HepG2 (cell line): Measurements from ENCODE around the gene EPB41L5. TPM values are rescaled to one million over a fixed set of nuclear protein-coding genes. Genes with fewer than 3 reads are reported as not detected.
A peak's percentile ranks its signal among the peaks of the same experiment; 100 is the strongest.

Experiments used
- ADNP ChIP-seq: sonication (generic); formaldehyde crosslinking; IDR thresholded peaks from 2 replicates; pipeline ENCODE4 v1.4.0; 2020; ENCODE audit warnings: missing genetic modification reagents
- CENPT ChIP-seq: sonication (generic); formaldehyde crosslinking; IDR thresholded peaks from 2 replicates; pipeline ENCODE4 v1.8.0; 2022; ENCODE audit warnings: low read depth, mild to moderate bottlenecking, moderate library complexity, missing genetic modification reagents
- JUND ChIP-seq: sonication (generic); formaldehyde crosslinking; IDR thresholded peaks from 2 replicates; pipeline ENCODE4 v1.8.0; 2022; ENCODE audit warnings: mild to moderate bottlenecking, missing genetic modification reagents
- PAX8 ChIP-seq: sonication (generic); formaldehyde crosslinking; IDR thresholded peaks from 2 replicates; pipeline ENCODE4 v1.8.0; 2022; ENCODE audit warnings: mild to moderate bottlenecking, missing genetic modification reagents, borderline replicate concordance
- PHF21A ChIP-seq: sonication (generic); formaldehyde crosslinking; IDR thresholded peaks from 2 replicates; pipeline ENCODE4 v1.5.0; 2020; ENCODE audit warnings: mild to moderate bottlenecking, missing genetic modification reagents
- REL ChIP-seq: sonication (generic); formaldehyde crosslinking; conservative IDR thresholded peaks from 2 replicates; pipeline ENCODE4 v1.8.0; 2022; ENCODE audit warnings: mild to moderate bottlenecking, missing genetic modification reagents, moderate library complexity
- TEAD3 ChIP-seq: optimal IDR thresholded peaks from 2 replicates; pipeline ENCODE3; 2016; ENCODE audit warnings: borderline replicate concordance
- THYN1 ChIP-seq: sonication (generic); formaldehyde crosslinking; IDR thresholded peaks from 2 replicates; pipeline ENCODE4 v1.8.1; 2023; ENCODE audit warnings: low read depth, mild to moderate bottlenecking, moderate library complexity, missing genetic modification reagents, borderline replicate concordance
- ZFP90 ChIP-seq: sonication (generic); formaldehyde crosslinking; IDR thresholded peaks from 2 replicates; pipeline ENCODE4 v1.8.0; 2022; ENCODE audit warnings: missing genetic modification reagents, mild to moderate bottlenecking, inconsistent platforms, borderline replicate concordance
- polyA plus RNA-seq, 8 experiments: library from polyadenylated mRNA; depleted of rRNA in 3 of 8; stranded (reverse) in 7 of 8; unstranded in 1 of 8; fragments of >200 nt; fragmentation: Illumina TruSeq in 4 of 8; extraction: Trizol in 4 of 8; gene quantifications; 2 replicates each; pipeline versions ENCODE4 v1.2.1 to v1.2.3, GENCODE V29; 2011 to 2016; ENCODE audit warnings: low read depth in 4 of 8, missing spikeins in 1 of 8, mixed read lengths in 1 of 8; ENCODE audit not compliant: insufficient read depth in 1 of 8
- total RNA-seq, 5 experiments: library from RNA; depleted of rRNA; stranded (reverse); fragments of >200 nt; fragmentation: Illumina TruSeq; extraction: Trizol; gene quantifications; 2 replicates each; pipeline ENCODE4 v1.2.3, GENCODE V29; 2016; ENCODE audit warnings: low read depth in 1 of 5
- TF ChIP-seq, protein P1 (sequence below): sonication (generic); formaldehyde crosslinking; IDR thresholded peaks from 2 replicates; pipeline ENCODE4 v1.4.0; 2020; ENCODE audit warnings: mild to moderate bottlenecking, missing genetic modification reagents
- TF ChIP-seq, protein P2 (sequence below): sonication (generic); formaldehyde crosslinking; IDR thresholded peaks from 2 replicates; pipeline ENCODE4 v1.4.0; 2020; ENCODE audit warnings: missing genetic modification reagents, borderline replicate concordance
- TF ChIP-seq, protein P3 (sequence below), 2 experiments: sonication (generic) in 1 of 2; formaldehyde crosslinking in 1 of 2; IDR thresholded peaks; 2 replicates each; pipeline versions ENCODE4 v1.5.1 to v1.6.1; 2011 to 2020; ENCODE audit warnings: borderline replicate concordance in 1 of 2, low read depth in 1 of 2, low read length in 1 of 2, mild to moderate bottlenecking in 1 of 2, missing genetic modification reagents in 1 of 2, moderate library complexity in 1 of 2
- TF ChIP-seq, protein P4 (sequence below): sonication (generic); formaldehyde crosslinking; IDR thresholded peaks from 2 replicates; pipeline ENCODE4 v1.4.0; 2020; ENCODE audit warnings: low read depth, mild to moderate bottlenecking, missing genetic modification reagents

Gene EPB41L5
- total and polyA plus RNA-seq, 2 of the 13 experiments (the other 11 are each of a cell fraction or from before 2014, with no cell fraction given) = 40.5 to 47.5 TPM

DNA sequence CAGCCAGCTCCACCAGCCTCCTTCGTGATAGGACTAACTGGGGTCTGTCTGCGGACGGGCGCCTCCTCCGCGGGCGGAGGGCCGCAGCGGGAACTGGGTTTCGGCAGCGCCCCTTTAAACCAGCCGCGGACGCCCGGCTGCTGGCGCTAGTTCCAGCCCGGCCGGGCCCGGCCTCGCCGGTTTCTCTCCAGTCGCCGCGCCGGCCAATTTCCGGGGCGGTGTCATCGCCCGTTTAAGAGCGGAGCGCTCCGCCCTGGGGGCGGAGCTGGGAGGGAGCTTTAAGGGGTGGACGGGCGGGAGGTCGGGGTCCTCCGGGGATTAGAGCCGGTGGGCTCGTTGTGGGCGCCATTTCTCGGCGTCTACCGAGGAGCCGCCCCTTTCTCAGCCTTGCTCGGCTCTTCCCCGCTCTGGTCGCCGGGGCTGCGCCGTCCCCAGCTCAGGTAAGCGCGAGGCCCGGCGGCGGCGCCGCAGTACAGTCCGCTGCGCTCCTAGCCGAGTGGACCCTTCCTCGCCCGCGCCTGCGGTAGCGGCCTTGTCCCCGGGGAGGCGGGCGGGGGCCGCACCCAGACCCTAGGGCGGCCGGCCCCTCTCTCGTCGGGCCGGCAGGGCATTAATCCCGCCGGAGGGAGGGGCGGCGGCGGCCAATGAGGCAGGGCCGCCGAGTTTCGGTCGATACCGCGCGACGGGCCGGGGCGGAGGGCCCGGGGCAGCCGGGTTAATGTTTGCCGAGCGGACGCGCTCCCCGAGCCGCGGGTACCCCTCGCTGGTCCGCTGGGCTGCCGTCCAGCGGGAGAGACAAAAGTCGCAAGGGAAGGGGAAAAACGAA, at the start of gene EPB41L5 (continued):
- TF ChIP-seq, protein P1, sequence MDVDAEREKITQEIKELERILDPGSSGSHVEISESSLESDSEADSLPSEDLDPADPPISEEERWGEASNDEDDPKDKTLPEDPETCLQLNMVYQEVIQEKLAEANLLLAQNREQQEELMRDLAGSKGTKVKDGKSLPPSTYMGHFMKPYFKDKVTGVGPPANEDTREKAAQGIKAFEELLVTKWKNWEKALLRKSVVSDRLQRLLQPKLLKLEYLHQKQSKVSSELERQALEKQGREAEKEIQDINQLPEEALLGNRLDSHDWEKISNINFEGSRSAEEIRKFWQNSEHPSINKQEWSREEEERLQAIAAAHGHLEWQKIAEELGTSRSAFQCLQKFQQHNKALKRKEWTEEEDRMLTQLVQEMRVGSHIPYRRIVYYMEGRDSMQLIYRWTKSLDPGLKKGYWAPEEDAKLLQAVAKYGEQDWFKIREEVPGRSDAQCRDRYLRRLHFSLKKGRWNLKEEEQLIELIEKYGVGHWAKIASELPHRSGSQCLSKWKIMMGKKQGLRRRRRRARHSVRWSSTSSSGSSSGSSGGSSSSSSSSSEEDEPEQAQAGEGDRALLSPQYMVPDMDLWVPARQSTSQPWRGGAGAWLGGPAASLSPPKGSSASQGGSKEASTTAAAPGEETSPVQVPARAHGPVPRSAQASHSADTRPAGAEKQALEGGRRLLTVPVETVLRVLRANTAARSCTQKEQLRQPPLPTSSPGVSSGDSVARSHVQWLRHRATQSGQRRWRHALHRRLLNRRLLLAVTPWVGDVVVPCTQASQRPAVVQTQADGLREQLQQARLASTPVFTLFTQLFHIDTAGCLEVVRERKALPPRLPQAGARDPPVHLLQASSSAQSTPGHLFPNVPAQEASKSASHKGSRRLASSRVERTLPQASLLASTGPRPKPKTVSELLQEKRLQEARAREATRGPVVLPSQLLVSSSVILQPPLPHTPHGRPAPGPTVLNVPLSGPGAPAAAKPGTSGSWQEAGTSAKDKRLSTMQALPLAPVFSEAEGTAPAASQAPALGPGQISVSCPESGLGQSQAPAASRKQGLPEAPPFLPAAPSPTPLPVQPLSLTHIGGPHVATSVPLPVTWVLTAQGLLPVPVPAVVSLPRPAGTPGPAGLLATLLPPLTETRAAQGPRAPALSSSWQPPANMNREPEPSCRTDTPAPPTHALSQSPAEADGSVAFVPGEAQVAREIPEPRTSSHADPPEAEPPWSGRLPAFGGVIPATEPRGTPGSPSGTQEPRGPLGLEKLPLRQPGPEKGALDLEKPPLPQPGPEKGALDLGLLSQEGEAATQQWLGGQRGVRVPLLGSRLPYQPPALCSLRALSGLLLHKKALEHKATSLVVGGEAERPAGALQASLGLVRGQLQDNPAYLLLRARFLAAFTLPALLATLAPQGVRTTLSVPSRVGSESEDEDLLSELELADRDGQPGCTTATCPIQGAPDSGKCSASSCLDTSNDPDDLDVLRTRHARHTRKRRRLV (CRISPR knock-in tag) = 0 out of 2 replicates have a peak, but pooled peaks have one; percentile 24
- TF ChIP-seq CENPT (CRISPR knock-in tag) (0 out of 2 replicates have a peak, but pooled peaks have one; percentile 55), JUND (0 out of 2 replicates have a peak, but pooled peaks have one; percentile 59), PHF21A (CRISPR knock-in tag) (peak; percentile 98), ZFP90 (CRISPR knock-in tag) (peak; percentile 88), THYN1 (CRISPR knock-in tag) (no peak), PAX8 (CRISPR knock-in tag) (peak; percentile 97; the same call in 1 of the 2 replicates), TEAD3 (CRISPR knock-in tag) (peak; percentile 66), REL (CRISPR knock-in tag) (peak; percentile 80), ADNP (CRISPR knock-in tag) (peak; percentile 39; the same call in 1 of the 2 replicates)
- TF ChIP-seq, protein P2, sequence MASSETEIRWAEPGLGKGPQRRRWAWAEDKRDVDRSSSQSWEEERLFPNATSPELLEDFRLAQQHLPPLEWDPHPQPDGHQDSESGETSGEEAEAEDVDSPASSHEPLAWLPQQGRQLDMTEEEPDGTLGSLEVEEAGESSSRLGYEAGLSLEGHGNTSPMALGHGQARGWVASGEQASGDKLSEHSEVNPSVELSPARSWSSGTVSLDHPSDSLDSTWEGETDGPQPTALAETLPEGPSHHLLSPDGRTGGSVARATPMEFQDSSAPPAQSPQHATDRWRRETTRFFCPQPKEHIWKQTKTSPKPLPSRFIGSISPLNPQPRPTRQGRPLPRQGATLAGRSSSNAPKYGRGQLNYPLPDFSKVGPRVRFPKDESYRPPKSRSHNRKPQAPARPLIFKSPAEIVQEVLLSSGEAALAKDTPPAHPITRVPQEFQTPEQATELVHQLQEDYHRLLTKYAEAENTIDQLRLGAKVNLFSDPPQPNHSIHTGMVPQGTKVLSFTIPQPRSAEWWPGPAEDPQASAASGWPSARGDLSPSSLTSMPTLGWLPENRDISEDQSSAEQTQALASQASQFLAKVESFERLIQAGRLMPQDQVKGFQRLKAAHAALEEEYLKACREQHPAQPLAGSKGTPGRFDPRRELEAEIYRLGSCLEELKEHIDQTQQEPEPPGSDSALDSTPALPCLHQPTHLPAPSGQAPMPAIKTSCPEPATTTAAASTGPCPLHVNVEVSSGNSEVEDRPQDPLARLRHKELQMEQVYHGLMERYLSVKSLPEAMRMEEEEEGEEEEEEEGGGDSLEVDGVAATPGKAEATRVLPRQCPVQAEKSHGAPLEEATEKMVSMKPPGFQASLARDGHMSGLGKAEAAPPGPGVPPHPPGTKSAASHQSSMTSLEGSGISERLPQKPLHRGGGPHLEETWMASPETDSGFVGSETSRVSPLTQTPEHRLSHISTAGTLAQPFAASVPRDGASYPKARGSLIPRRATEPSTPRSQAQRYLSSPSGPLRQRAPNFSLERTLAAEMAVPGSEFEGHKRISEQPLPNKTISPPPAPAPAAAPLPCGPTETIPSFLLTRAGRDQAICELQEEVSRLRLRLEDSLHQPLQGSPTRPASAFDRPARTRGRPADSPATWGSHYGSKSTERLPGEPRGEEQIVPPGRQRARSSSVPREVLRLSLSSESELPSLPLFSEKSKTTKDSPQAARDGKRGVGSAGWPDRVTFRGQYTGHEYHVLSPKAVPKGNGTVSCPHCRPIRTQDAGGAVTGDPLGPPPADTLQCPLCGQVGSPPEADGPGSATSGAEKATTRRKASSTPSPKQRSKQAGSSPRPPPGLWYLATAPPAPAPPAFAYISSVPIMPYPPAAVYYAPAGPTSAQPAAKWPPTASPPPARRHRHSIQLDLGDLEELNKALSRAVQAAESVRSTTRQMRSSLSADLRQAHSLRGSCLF (CRISPR knock-in tag) = peak; percentile 67; the same call in 1 of the 2 replicates
- TF ChIP-seq, protein P3, sequence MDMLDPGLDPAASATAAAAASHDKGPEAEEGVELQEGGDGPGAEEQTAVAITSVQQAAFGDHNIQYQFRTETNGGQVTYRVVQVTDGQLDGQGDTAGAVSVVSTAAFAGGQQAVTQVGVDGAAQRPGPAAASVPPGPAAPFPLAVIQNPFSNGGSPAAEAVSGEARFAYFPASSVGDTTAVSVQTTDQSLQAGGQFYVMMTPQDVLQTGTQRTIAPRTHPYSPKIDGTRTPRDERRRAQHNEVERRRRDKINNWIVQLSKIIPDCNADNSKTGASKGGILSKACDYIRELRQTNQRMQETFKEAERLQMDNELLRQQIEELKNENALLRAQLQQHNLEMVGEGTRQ (IDR thresholded peaks at IDR 0.05; ENCODE audit: low read depth, low read length) = no peak
- TF ChIP-seq, protein P3 (CRISPR knock-in tag; IDR thresholded peaks at IDR 0.05; ENCODE audit: borderline replicate concordance) = no peak; the same call in 1 of the 2 replicates
- TF ChIP-seq, protein P4, sequence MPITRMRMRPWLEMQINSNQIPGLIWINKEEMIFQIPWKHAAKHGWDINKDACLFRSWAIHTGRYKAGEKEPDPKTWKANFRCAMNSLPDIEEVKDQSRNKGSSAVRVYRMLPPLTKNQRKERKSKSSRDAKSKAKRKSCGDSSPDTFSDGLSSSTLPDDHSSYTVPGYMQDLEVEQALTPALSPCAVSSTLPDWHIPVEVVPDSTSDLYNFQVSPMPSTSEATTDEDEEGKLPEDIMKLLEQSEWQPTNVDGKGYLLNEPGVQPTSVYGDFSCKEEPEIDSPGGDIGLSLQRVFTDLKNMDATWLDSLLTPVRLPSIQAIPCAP (CRISPR knock-in tag) = 0 out of 2 replicates have a peak, but pooled peaks have one; percentile 36
